Adrenal gland (tissue), 5 donors: ENCODE results near the gene RIPOR3.

ENCODE experiments used
- CTCF ChIP-seq, 6 experiments: fragments of 450-650 bp in 4 of 6; fragments of 200-600 bp in 2 of 6; sonication (generic) in 1 of 6; IDR thresholded peaks; 1 replicate in 5 of 6; 2 replicates in 1 of 6; pipeline versions ENCODE4 v1.5.1 to v1.8.0; 2016 to 2021; ENCODE audit warnings: antibody characterized with exemption in 6 of 6, mild to moderate bottlenecking in 2 of 6, moderate library complexity in 1 of 6
- POLR2A ChIP-seq, 2 donors: fragments of 450-650 bp; IDR thresholded peaks; one replicate each; pipeline ENCODE4 v1.6.1; 2017; ENCODE audit warnings: antibody characterized with exemption in 2 of 2, mild to moderate bottlenecking in 2 of 2, moderate library complexity in 1 of 2
- donor health status: DM: no; HTN: no; CAD: no.

GRCh38 chr20:50584687-50585086, 106.7 kb downstream of the RIPOR3 start:
- TF ChIP-seq CTCF (IDR thresholded peaks at IDR 0.05) (no peak), POLR2A (IDR thresholded peaks at IDR 0.05) (no peak)
